Stimulated activated CD8-positive, alpha-beta memory T cell treated with anti-CD3 and anti-CD28 coated beads, Interleukin-15, amount 100 ng/mL, for 48 hours (primary cell): Measurements from ENCODE around the gene CCDC116.

Experiments
- DNase-seq, 2 donors: peaks; one replicate each; pipeline ENCODE4 v3.0.0-alpha.2; 2020; ENCODE audit warnings: low read depth in 2 of 2

The CCDC116 gene

GRCh38 chr22:21679383-21679782 lies 46.8 kb downstream of the CCDC116 start:
- DNase-seq, result no peak

- no peak for DNase-seq
Observed at GRCh38 chr22:21680830-21681565, 48.4 kb downstream of the CCDC116 start.

GRCh38 chr22:21681566-21682370 lies 49.2 kb downstream of the CCDC116 start:
- no peak for DNase-seq

GRCh38 chr22:21682385-21683175 lies 50.0 kb downstream of the CCDC116 start:
- DNase-seq, result no peak

- no peak for DNase-seq
Observed at GRCh38 chr22:21683401-21683811, 50.8 kb downstream of the CCDC116 start.

- no peak for DNase-seq
Observed at GRCh38 chr22:21684492-21685163, 52.1 kb downstream of the CCDC116 start.

GRCh38 chr22:21685164-21685513 lies 52.6 kb downstream of the CCDC116 start:
- DNase-seq, result no peak

GRCh38 chr22:21686193-21686608 lies 53.6 kb downstream of the CCDC116 start:
- DNase-seq, result no peak
